IPS DF 4.7 (cell line): Measurements from ENCODE around the gene OR51T1.
"Not testable (repeated sequence)": the region's sequence is repeated elsewhere in the genome, so short reads cannot be mapped to it uniquely, and the experiment has no call there.

Experiments used
- DNase-seq: peaks from one replicate; pipeline ENCODE4 v3.0.0-alpha.2; 2013; ENCODE audit warnings: low spot score; ENCODE audit errors: extremely low read depth

Gene OR51T1, protein sequence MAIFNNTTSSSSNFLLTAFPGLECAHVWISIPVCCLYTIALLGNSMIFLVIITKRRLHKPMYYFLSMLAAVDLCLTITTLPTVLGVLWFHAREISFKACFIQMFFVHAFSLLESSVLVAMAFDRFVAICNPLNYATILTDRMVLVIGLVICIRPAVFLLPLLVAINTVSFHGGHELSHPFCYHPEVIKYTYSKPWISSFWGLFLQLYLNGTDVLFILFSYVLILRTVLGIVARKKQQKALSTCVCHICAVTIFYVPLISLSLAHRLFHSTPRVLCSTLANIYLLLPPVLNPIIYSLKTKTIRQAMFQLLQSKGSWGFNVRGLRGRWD

DNA sequence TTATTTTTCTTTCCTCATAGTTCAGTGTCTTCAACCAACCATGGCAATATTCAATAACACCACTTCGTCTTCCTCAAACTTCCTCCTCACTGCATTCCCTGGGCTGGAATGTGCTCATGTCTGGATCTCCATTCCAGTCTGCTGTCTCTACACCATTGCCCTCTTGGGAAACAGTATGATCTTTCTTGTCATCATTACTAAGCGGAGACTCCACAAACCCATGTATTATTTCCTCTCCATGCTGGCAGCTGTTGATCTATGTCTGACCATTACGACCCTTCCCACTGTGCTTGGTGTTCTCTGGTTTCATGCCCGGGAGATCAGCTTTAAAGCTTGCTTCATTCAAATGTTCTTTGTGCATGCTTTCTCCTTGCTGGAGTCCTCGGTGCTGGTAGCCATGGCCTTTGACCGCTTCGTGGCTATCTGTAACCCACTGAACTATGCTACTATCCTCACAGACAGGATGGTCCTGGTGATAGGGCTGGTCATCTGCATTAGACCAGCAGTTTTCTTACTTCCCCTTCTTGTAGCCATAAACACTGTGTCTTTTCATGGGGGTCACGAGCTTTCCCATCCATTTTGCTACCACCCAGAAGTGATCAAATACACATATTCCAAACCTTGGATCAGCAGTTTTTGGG is at the start of gene OR51T1:
TSS of gene OR51T1 (plus strand) at position 41 of the 641 bp plus-strand sequence. CDS start at position 41, 0 bp downstream.
- no peak for DNase-seq

- DNase-seq, result no peak
Observed at GRCh38 chr11:4839851-4840549, 41.7 kb upstream of the OR51T1 start.

- DNase-seq, result no peak
Observed at GRCh38 chr11:4848908-4849532, 32.7 kb upstream of the OR51T1 start, which contains the start of gene OR51S1. TSS of gene OR51S1 (minus strand) at chr11:4849208. CDS start at chr11:4849208, 0 bp downstream.

GRCh38 chr11:4851033-4851432 is 30.7 kb upstream of the OR51T1 start:
- DNase-seq, result no peak

- not testable (repeated sequence) for DNase-seq
Observed at GRCh38 chr11:4854286-4854685, 27.4 kb upstream of the OR51T1 start.

DNA sequence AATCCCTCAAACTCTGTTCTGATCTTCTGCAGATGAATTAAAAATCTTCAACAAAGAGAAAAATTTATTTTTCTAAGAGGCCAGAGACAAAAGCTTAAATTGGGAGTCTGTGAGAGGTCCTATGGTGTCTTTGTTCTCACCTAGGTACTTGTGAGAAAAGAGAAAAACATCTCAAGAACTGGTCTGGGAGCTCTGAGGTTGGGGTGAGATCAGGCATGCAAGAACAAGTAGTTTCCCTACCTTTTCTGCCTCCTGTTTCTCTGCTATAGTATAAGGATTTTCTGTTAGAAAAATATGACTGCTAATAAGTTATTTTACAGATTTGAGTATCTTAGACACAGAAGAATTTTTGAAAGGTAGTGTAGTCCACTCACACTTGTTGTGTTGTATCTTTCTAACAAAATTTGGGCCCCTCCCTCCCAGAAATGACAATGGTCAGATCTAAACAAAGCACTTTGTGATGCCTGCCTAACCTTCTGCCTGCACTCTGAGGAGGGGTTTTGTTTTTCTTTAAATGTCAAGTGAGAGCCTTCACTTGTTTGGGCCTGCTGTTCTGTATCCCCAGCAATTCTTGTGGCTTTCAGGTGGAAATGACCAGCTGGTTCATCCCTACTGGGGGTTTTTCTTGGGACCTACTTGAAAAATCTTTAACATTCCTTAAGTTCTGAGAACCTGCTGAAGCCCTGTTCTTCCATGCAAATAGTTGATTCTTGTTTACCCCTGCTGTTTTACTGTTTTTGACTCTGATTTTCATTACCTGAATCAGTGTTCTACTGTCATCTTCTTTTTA is 19.1 kb upstream of the OR51T1 start:
- peak; percentile 58 for DNase-seq

DNA sequence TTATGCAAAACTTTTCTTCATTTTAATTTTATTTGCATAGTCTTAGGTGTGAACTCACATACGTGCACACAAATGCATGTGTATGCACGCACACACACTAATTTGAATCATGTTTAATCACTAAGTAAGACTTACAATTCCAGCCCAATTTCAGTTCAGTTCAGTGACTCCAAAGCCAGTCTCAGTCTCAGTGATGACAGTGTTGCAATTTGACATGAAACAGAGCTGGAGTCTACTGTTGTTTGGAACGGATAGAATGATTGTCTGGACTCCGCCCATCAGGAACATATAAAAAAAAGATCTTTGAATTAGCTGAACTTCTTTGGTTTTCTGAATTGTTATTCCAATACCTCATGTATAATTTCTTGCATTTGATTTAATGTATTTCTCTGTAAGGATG is 17.8 kb upstream of the OR51T1 start:
- DNase-seq, result no peak

- no peak for DNase-seq
Observed at GRCh38 chr11:4865855-4866254, 15.8 kb upstream of the OR51T1 start.

DNA sequence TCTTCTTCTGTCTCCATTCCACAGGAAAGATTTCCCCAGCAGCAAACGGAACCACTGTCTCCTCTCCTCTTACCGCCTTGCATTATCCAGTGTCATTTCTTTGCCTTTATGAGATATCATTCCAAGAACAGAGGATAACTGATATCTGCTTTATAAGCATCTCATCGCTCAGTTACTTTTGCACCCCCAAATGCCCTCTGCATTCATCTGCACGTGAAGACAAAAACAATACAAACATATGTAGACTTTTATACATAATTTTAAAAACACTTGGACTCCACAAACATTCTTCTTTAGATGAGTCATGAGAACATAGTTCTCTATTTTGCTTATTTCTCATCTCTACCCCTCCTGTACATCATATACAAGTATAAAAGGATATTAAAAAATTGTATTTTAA is 512 bp upstream of the OR51T1 start:
- no peak for DNase-seq

DNA sequence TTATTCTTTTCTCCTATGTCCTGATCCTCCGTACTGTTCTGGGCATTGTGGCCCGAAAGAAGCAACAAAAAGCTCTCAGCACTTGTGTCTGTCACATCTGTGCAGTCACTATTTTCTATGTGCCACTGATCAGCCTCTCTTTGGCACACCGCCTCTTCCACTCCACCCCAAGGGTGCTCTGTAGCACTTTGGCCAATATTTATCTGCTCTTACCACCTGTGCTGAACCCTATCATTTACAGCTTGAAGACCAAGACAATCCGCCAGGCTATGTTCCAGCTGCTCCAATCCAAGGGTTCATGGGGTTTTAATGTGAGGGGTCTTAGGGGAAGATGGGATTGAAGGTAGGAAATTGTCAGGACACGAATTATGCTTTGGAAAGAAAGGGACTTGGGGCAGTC is 843 bp downstream of the OR51T1 start:
- DNase-seq, result no peak

GRCh38 chr11:4884361-4884760 is 2.7 kb downstream of the OR51T1 start:
- DNase-seq, result no peak

DNA sequence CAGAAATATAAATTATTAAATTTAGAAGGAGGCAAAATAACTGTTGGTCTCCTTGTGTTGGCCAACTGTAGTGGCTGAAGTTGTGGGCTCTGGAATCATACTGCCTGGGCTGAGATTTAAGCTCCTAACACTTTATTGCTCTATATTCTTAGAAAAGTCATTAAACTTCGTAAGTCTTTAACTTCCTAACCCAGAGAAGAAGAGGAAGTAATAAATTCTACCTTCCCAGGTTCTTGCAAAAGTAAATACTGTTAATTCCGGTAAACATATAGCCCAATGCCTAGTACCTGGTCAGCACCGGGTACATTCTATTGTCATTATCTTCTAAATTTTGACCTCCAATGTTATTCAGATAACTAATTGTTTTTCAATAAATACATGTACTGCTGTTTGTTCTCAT is 4.5 kb downstream of the OR51T1 start:
- DNase-seq, result no peak

DNA sequence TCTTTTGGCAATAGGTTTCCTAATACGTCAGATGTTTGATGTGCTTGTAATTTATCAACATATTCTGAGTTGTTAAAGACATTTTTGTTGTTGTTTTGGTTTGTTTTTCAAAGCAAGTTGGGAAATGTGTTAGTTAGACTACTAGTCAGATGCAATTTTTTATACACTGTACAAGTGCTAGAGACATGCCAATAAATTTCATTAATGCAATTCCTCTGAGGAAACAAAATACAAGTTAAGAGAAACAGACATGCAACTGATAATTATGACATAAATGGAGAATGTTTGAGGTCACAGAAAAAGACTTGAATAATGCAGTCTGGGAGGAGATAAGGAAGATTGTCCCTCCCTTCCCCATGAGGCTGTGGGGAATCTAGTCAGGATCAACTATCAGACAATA is 5.9 kb downstream of the OR51T1 start:
- no peak for DNase-seq

GRCh38 chr11:4890279-4890678 is 8.6 kb downstream of the OR51T1 start:
- DNase-seq, result no peak

DNA sequence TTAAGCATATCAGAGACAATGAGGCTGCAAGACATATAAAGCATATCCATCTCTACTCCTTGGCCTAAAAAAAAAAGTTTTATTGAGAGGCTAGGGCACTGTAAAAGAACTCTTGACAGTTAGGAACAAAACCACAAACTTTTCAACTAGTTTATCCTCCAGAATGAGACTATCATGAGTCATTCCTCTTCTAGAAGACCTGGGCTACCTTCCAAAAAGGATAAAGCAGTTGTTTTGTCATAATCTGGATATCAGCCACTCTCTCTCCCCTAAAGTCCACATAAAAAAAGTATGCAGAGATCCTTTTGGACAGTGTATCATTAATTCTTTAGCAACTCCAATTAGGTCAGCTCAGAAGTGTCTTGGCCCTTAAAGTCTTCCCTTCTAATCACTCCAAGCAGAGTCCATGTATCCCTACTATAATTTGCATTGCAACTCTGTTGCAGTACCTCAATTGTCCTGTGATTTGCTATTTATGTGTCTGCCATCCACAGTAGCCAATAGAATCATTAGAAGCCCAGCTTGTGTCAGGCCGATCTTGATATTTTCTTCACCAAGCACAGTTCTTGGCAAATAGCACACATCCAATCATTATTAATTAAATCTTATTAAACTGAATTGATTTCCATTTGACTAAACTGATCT is 10.4 kb downstream of the OR51T1 start:
- no peak for DNase-seq

DNA sequence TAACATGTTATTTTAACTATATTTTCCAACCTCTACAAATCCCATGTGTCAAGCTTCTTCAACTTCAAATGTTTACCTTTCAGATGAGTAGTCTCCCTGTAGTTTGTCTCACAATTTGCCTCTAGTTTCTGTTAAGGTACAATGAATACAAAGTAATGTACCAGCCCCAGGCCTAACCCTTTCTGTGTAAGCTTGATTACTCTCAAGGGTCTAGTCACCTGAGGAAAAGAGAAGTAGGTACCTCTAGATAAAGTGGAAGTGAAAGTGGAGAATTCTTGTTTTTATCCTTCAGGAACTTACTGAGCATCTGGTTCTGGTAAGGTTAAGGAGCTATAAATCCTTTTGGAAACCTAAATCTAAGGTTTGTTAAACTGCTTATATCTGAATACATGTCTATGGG is 21.8 kb downstream of the OR51T1 start, which contains the start of gene OR51A7:
TSS of gene OR51A7 (plus strand) at position 300 of the 400 bp plus-strand sequence. CDS start 3,587 bp downstream, outside the sequence.
- no peak for DNase-seq

- DNase-seq, result no peak
Observed at GRCh38 chr11:4916581-4916980, 34.9 kb downstream of the OR51T1 start.

GRCh38 chr11:4919250-4919649 is 37.5 kb downstream of the OR51T1 start, which contains the start of gene OR51G2:
TSS of gene OR51G2 (minus strand) at chr11:4919350. CDS start at chr11:4915663, 3,687 bp downstream.
- DNase-seq, result no peak

DNA sequence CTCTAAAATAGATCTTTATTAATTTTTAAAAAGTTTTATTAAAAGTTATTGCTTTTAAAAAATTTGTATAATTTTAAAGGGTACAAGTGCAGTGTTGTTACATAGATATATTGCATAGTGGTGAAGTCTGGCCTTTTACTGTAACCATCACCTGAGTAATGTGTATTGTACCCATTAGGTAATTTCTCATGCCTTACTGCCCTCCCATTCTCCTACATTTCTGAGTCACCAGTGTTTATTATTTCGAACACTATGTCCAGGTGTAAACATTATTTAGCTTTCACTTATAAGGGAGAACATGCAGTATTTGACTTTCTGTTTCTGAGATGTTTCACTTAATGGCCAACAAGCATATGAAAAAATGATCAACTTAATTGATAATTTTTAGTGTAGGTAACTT is 40.1 kb downstream of the OR51T1 start:
- DNase-seq, result no peak

DNA sequence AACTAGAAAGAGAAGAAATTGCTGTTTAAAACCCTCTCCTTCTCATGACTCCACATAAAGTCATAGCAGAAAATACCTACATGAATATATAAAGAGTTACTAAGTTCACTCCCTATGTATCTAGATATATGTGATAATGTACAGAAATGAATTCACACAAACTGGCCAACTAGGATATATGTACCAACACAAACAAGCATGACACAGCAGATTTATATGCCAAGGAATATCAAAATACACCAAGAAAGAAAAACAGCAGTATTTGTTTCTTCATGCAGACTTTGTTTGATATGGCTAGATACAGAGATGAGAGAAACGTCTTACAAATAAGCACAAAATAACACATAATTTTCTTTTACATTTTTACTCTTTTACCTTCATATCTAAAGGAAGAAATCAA is 40.6 kb downstream of the OR51T1 start:
- DNase-seq, result no peak
